KOPT-K1 (cell line): ENCODE measurements around the gene PTPRD.

ENCODE experiments used
- H3K27ac ChIP-seq: fragments of 200-600 bp; sonication (generic); 2 replicates; pipeline ENCODE4 v1.5.1; 2016; ENCODE audit warnings: antibody characterized with exemption, mild to moderate bottlenecking, low read depth, low read length; ENCODE audit not compliant: poor library complexity, severe bottlenecking
- H3K36me3 ChIP-seq: fragments of 200-600 bp; sonication (generic); 2 replicates; pipeline ENCODE4 v1.5.1; 2017; ENCODE audit warnings: antibody characterized with exemption, mild to moderate bottlenecking, low read length, moderate library complexity; ENCODE audit not compliant: insufficient read depth
- H3K9me3 ChIP-seq: fragments of 200-600 bp; sonication (generic); 2 replicates; pipeline ENCODE4 v1.5.1; 2017; ENCODE audit warnings: antibody characterized with exemption, low read length, mild to moderate bottlenecking; ENCODE audit not compliant: insufficient read depth, poor library complexity, severe bottlenecking

Gene PTPRD

DNA sequence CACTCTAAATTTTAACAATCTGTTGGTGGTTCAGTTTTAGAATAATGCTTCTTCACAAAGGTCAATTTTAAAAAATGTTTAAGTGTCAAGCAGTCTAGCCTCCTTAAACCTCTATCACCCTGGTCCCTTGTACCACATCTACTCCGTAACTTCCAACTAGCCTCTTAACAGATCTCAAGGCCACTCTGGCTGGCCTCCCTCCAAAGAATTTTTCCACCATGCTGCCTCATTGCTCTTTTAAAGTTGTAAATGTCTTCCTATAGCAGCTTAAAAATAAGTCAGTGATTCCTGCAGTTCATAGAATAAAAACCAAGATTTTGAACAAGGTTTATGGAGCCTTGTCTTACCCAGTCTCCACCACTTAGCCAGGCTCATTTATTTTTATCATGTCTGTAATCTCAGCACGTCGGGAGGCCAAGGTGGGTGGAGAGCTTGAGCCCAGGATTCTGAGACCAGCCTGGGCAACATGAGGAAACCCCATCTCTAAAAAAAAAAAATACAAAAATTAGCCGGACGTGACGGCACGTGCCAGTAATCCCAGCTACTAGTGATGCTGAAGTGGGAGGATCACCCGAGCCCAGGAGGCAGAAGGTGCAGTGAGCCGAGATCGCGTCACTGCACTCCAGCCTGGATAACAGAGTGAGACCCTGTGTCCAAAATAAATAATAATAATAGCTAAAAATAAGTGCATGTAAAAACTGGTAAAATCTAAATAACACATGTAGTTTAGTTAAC is 1888.4 kb downstream of the PTPRD start:
- no peaks in the 10 kb centered on the region for H3K36me3 ChIP-seq
- no peaks in the 10 kb centered on the region for H3K9me3 ChIP-seq
- H3K27ac ChIP-seq: no peak overlapping the region

DNA sequence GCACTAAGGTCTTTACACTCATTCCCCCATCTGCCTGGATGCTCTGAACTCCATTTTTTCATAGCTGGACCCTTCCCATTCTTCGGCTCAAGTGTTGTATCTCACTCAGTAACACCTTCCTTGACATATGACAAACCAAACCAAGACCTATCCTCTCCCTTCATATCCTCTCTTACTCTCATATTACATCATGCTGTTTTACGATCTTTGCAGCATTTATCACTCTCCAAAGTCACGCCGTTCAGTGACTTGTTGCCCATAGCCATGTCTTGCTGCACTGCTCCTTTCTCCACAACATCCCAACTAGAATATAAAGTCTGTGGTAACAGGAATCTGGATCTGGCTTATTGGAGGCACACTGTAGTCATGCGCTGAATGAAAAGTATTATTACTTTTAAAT is 1889.6 kb downstream of the PTPRD start:
- Histone ChIP-seq H3K36me3 (no peaks in the 10 kb centered on the region), H3K9me3 (no peaks in the 10 kb centered on the region), H3K27ac (no peak overlapping the region)

DNA sequence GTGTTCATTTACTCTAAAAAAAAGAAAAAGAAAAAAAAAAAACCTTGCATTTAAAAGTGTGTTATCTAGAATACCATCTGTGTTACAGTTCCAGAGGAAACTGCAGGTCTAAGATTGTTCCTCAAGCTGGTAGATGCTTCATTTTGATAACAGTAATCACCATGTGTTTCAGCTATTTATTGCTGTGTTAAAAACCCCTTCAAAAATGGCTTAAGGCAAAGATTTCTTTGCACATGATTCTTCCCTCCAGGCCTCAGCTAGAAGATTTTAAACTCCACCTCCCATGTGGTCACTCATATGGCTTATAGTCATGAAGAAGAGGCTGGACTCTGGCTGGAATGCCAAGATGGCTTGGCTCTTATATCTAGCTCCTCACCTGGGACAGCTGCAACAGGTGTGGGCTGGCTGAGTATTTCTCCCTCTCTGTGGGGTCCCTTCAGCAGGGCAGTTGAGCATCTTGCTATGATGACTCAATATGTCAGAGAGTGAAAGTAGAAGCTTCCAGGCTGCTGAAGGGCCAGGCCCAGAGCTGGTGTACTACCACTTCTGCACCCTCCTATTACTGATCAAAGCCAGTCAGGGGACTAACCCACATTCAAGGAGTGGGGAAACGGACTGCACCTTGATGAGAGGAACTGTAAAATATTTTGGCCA is 1892.8 kb downstream of the PTPRD start:
- Histone ChIP-seq H3K27ac (peak overlapping the region; percentile 45), H3K9me3 (no peaks in the 10 kb centered on the region), H3K36me3 (no peaks in the 10 kb centered on the region)

DNA sequence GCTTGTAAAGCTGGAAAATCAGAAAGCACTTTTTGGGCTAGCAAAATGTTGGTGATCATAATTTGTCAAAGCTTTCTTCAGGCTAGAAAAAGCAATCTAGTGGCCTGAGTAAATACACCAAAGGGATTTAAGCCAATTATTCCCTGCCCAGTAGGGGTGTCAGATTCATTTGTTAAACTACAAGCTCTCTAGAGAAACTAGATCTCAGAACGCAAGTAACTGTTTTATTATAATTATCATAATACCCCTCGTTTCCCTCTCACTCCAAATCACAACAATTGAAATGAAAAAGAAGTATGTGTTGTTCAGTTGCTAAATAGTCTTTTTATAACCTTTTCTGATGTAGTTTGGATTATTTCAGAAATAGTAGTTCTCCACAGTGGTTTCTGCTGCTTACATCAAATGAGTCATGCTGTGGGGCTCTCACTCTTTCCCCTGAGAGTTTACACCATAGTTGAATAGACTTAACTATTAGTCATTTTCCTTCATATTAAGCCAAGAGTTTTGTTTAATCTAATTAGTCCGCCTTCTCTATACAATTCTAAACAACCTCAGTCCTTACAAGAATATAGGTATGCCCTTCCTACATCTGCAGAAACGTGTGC is 1894.6 kb downstream of the PTPRD start:
- Histone ChIP-seq H3K9me3 (no peaks in the 10 kb centered on the region), H3K36me3 (no peaks in the 10 kb centered on the region), H3K27ac (no peak overlapping the region)

DNA sequence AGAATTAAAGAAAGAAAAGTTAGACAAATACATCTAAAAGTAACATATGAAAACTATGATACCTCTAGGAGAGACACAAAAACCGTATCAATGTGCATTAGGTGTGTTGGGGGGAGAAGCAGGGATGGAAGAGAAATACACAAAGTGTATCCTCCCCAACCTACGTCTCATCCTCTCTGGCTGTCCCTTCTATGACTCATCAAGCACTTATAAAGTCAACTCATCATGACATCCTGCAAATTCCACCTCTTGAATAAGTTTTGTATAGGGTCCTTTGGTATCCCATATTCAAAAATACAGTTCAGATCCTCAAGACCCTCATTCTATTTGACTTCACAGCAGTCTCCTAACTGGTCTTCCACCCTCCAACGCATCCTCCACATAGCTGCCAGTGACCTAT is 1895.7 kb downstream of the PTPRD start:
- no peaks in the 10 kb centered on the region for H3K36me3 ChIP-seq
- no peak overlapping the region for H3K27ac ChIP-seq
- H3K9me3 ChIP-seq: no peaks in the 10 kb centered on the region

DNA sequence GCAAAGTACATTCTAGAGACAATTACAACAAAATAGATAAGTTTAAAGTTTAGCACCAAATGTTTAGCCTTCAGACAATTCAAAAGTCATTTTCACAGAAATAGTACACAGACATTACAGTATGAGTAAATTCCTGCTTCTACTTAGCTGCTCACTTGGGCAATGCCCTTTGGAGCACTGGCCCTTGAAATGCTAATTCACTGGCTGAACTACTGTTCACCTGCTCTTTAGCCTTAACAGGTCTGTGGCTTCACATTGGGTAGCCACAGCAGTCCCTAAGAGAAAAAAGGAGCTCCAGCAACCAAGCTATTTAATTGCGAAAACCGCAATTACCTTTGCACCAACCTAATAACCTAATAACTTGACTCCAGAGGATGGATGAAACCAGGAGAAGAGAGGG is 1897.0 kb downstream of the PTPRD start:
- Histone ChIP-seq H3K27ac (no peak overlapping the region), H3K36me3 (no peaks in the 10 kb centered on the region), H3K9me3 (no peaks in the 10 kb centered on the region)

GRCh38 chr9:8713811-8714165 is 1899.0 kb downstream of the PTPRD start:
- Histone ChIP-seq H3K9me3 (no peaks in the 10 kb centered on the region), H3K27ac (no peak overlapping the region), H3K36me3 (no peaks in the 10 kb centered on the region)

DNA sequence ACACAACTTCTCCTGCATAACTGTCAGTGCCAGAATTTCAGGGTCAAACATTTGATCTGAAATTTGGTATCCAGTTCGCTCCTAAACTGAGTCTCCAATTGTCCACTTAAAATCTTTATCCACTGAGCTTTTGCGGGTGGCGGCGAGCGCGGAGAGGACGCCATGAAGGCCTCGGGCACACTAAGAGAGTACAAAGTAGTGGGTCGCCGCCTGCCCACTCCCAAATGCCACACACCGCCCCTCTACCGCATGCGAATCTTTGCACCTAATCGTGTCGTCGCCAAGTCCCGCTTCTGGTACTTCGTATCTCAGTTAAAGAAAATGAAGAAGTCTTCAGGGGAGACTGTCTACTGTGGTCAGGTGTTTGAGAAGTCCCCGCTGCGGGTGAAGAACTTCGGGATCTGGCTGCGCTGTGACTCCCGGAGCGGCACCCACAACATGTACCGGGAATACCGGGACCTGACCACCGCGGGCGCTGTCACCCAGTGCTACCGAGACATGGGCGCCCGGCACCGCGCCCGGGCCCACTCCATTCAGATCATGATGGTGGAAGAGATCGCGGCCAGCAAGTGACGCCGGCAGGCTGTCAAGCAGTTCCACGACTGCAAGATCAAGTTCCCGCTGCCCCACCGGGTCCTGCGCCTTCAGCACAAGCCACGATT is 1899.5 kb downstream of the PTPRD start:
- H3K9me3 ChIP-seq: no peaks in the 10 kb centered on the region
- no peaks in the 10 kb centered on the region for H3K36me3 ChIP-seq

GRCh38 chr9:8709731-8710130 is 1903.1 kb downstream of the PTPRD start:
- no peak overlapping the region for H3K27ac ChIP-seq
- H3K36me3 ChIP-seq: no peaks in the 10 kb centered on the region
- H3K9me3 ChIP-seq: no peaks in the 10 kb centered on the region

More for the DNA sequence above, 1899.5 kb downstream of the PTPRD start:
- no peak overlapping the region for H3K27ac ChIP-seq

DNA sequence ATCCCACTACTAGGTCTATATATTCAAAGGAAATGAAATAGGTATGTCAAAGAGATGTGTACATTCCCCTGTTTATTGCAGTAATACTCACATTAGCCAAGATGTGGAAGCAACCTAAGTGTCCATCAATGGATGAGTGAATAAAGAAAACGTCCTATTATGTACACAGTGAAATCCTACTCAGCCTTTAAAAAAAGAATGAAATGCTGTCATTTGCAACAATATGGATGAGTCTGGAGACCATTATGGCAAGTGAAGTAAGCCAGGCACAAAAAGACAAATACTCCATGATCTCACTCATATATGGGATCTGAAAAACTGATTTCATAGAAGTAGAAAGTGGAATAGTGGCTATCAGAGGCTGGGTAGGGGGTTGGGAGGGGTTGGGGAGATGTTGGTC is 1904.1 kb downstream of the PTPRD start:
- no peak overlapping the region for H3K27ac ChIP-seq
- no peaks in the 10 kb centered on the region for H3K36me3 ChIP-seq
- no peaks in the 10 kb centered on the region for H3K9me3 ChIP-seq

DNA sequence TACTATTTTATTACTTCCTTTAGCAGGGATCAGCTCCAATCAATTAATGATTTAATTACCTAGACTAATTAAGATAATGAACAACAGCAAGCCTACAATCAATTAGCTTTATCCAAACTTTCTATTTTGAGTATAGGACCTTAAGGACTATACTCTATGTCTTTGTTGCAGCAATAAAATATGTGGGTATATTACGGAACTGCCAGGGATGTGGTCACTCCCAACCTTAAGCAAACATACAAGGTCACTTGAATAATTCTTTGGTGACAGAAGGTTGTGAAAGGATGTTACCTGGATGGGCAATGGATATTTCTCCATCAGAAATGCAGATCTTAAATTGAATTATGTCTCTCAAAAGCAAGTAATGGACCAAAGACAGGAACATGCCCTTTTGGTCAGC is 1905.8 kb downstream of the PTPRD start:
- H3K27ac ChIP-seq: no peak overlapping the region

GRCh38 chr9:8706531-8706930 is 1906.3 kb downstream of the PTPRD start:
- Histone ChIP-seq H3K36me3 (no peaks in the 10 kb centered on the region), H3K9me3 (no peaks in the 10 kb centered on the region), H3K27ac (no peak overlapping the region)

More for the DNA sequence above, 1905.8 kb downstream of the PTPRD start:
- Histone ChIP-seq H3K36me3 (no peaks in the 10 kb centered on the region), H3K9me3 (no peaks in the 10 kb centered on the region)

GRCh38 chr9:8705861-8706260 is 1906.9 kb downstream of the PTPRD start:
- H3K27ac ChIP-seq: no peak overlapping the region
- H3K36me3 ChIP-seq: no peaks in the 10 kb centered on the region
- H3K9me3 ChIP-seq: no peaks in the 10 kb centered on the region

DNA sequence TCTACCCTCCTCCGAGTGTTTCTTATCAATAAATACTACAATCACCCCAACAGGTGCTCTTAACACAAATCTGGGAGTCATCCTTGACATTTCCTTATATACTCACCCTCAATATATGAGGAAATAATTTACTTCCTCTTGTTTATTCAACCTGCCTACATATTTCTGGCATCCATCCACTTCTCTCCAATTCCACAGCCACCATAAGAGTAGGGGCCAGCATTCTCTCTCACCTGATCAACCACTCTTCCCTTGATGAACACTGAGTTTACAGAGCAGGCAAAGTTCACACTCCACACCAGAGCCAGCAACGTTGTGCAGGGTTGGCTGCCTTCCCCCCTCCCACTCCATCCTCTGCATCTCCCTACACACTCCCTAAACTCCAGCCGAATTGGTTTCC is 1908.9 kb downstream of the PTPRD start:
- no peaks in the 10 kb centered on the region for H3K9me3 ChIP-seq
- no peak overlapping the region for H3K27ac ChIP-seq
- H3K36me3 ChIP-seq: no peaks in the 10 kb centered on the region

GRCh38 chr9:8701904-8702303 is 1910.9 kb downstream of the PTPRD start:
- H3K27ac ChIP-seq: no peak overlapping the region
- H3K36me3 ChIP-seq: no peaks in the 10 kb centered on the region
- H3K9me3 ChIP-seq: no peaks in the 10 kb centered on the region
